Muscle layer of duodenum (tissue), 2 donors: ENCODE data around the gene KIF1A.
"Not testable (repeated sequence)": the region's sequence is repeated elsewhere in the genome, so short reads cannot be mapped to it uniquely, and the experiment has no call there.

Experiments used
- H3K27ac ChIP-seq: one replicate; pipeline ENCODE4 v1.7.0; 2013; ENCODE audit warnings: mild to moderate bottlenecking, low read length
- H3K27me3 ChIP-seq: one replicate; pipeline ENCODE4 v1.7.0; 2013; ENCODE audit warnings: low read depth, mild to moderate bottlenecking, control low read depth, low read length
- H3K36me3 ChIP-seq, 2 donors: one replicate each; pipeline ENCODE4 v1.7.0; 2013; ENCODE audit warnings: low read length in 2 of 2, control low read depth in 1 of 2, mild to moderate bottlenecking in 1 of 2; ENCODE audit not compliant: insufficient read depth in 2 of 2, control insufficient read depth in 1 of 2
- H3K4me1 ChIP-seq, 2 donors: one replicate each; pipeline ENCODE4 v1.7.0; 2013; ENCODE audit warnings: low read length in 2 of 2, mild to moderate bottlenecking in 2 of 2, control low read depth in 1 of 2, moderate library complexity in 1 of 2; ENCODE audit not compliant: insufficient read depth in 2 of 2, control insufficient read depth in 1 of 2
- H3K4me3 ChIP-seq, 2 donors: one replicate each; pipeline ENCODE4 v1.7.0; 2013; ENCODE audit warnings: low read length in 2 of 2, low read depth in 1 of 2, mild to moderate bottlenecking in 1 of 2
- H3K9me3 ChIP-seq, 2 donors: one replicate each; pipeline ENCODE4 v1.7.0; 2013; ENCODE audit warnings: low read length in 2 of 2, control low read depth in 1 of 2, mild to moderate bottlenecking in 1 of 2; ENCODE audit not compliant: control insufficient read depth in 1 of 2
- donor health status: healthy.

KIF1A gene

DNA sequence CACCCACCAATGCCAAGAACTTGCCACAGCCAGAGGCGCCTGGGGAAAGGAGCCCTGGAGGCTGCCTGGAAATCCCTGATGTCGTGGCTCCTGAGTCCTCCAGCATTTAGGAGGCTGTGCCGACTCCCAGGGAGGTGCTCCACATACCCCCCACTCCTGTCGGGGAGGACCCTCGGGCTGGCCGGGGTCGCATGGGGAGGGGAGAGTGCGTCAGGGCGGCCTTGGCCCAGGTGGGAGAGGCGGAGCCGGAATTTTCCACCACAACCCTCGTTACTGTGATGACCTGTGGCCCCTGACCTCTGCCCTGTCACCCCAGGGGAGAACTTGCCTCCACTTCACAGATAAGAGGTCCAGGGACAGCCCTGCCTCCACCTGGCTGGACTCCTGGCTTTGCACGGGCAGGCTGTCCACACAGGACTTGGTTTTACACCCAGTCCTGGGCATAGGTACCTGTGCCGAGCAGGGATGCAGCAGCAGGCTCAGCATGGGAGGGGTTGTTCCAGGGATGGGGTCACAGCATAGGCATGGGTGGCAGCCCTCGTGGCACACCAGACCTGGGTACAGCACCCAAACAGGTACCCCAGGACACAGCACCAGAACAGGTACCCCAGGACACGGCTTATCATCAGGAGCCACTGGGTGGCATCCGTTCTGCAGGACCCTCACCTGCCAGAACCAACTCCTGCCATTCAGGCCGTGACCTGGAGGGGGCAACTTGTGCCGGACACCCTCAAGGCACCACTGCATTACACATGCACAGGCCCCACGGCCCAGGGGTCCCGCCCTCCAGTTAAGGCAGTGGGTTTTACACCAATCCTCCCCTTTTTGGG lies 36.3 kb upstream of the KIF1A start:
- Histone ChIP-seq H3K4me3 (no peak overlapping the region), H3K27ac (no peak overlapping the region), H3K27me3 (no peaks in the 10 kb centered on the region), H3K36me3 (no peaks in the 10 kb centered on the region), H3K9me3 (no peaks in the 10 kb centered on the region), H3K4me1 (no peaks in the 10 kb centered on the region)

DNA sequence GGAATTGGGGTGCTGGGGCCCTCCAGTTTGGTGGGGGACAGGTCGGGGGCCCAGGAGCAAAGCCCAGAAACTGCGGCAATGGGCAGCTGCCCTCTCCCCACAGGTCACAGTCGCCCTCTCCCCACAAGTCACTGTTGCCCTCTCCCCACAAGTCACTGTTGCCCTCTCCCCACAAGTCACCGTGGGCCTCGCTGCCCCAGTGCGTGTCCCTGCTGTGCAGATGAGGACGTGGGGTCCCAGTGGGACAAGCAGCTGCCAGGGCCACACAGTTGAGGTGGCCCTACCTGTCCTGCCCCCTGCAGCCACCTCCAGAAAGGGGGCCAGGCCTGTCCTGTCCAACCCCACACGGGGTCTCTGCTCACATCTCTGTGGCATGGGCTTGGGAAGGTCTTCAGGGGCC lies 35.7 kb upstream of the KIF1A start:
- Histone ChIP-seq H3K4me1 (no peaks in the 10 kb centered on the region), H3K4me3 (no peak overlapping the region), H3K9me3 (no peaks in the 10 kb centered on the region), H3K27me3 (no peaks in the 10 kb centered on the region), H3K36me3 (no peaks in the 10 kb centered on the region), H3K27ac (no peak overlapping the region)

DNA sequence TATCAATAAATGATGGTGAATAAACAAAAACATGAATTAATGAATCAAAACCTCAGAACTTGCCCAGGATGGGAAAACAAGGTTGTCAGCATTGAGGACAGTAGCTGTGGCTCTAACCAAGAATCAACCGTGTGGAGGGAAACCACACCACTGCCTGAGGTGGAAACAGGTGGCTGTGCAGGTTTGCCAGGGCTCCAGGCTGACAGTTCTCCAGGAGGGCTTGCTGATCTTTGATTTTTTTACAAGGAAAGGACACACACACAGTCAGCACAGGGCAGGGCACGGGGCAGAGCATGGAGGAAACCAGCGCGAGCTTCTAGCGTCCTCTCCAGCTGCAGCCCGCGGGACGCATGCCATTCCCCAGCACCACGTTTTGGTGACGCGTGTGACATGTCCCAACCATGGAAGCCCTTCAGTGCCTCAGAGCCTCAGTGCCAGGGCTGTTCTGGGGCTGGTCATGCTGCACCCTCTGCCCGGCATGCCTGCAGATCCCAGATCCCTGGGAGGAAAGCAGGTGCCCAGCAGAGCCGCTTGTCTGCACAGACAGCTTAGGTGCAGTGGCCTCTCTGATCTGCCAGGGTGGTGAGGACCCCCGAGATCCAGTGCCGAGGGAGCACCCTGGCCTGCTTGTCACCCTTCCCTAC lies 32.8 kb upstream of the KIF1A start:
- Histone ChIP-seq H3K9me3 (no peaks in the 10 kb centered on the region), H3K27ac (no peak overlapping the region), H3K27me3 (no peaks in the 10 kb centered on the region), H3K36me3 (no peaks in the 10 kb centered on the region), H3K4me3 (no peak overlapping the region), H3K4me1 (no peaks in the 10 kb centered on the region)

DNA sequence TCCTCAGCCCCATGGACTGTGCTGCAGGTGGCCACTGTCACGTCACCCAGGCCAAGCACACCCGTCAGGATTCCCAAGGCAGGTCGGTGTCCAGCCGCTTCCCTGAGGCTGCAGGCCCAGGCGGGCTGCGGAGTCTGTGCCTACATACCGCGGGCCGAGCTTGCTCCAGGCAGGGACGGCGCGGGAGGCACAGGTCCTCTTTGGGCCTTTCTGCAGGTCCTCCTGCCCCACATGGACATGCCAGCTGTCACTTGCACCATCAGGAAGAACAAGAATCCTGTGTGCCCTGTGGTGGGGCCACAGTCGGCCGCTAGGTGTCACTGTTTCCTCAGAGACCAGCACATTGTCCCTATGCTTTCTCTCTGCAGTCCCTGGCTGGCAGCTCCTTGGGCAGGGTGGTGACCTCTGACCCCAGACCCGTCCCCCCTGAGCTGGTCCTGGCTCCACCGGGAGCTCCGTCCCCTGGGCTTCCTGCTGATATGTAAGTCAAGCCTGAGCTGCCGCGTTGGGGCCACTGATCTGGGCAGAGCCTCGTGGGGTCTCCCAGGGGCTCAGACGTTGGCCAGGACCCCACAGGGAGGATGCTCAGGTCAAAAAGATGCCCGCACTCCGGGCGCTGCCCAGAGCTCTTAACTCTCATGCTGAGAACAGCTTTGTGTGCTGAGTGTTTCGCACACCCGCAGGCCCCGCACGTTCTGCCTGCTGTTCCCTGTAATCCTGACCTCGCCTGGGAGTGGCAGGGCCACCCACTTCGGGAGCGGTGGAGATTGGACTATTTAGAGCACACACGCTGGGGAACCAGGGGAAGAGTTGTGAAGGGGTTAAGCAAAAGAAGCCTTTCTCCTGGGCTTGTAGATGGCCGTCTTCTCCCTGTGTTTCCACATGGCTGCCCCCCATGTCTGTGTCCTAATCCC lies 31.3 kb upstream of the KIF1A start:
- Histone ChIP-seq H3K4me1 (no peaks in the 10 kb centered on the region), H3K4me3 (no peak overlapping the region), H3K27me3 (no peaks in the 10 kb centered on the region), H3K9me3 (no peaks in the 10 kb centered on the region), H3K36me3 (no peaks in the 10 kb centered on the region), H3K27ac (no peak overlapping the region)

DNA sequence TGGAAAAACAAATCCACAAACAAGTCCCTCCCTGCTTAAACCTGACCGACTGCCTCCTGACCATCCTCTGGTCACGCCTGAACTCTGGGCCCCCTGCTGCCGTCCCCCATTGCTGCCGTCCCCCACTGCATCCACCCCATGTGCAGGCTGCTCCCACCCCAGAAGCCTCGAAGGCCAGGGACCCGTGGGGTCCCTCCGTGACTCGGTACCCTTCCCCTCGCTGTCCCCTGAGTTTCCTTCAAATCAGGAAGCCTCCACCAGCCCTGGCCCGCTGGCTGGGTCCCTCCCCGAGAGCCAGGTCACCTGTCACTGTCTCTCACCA lies 30.7 kb upstream of the KIF1A start:
- Histone ChIP-seq H3K4me1 (no peaks in the 10 kb centered on the region), H3K27me3 (no peaks in the 10 kb centered on the region), H3K9me3 (no peaks in the 10 kb centered on the region), H3K36me3 (no peaks in the 10 kb centered on the region), H3K4me3 (no peak overlapping the region), H3K27ac (no peak overlapping the region)

DNA sequence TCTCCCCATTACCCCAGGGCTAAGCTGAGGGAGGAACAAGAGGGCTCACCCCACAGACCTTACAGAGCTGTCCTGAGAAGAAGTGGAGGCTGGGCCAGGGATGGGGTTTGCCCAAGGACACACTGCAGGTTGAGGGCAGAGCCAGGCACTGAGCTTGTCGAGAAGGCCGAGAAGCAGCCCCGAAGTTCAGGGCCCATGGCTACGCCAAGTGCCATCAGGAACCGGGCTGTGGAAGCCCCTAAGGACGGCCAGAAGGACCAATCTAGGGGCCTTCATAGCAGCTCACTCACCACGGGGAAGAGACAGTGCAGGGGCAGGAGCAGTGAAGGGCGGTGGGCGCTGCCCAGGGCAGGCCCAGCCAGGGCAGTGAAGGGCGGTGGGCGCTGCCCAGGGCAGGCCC lies 30.0 kb upstream of the KIF1A start:
- H3K27ac ChIP-seq: no peak overlapping the region
- H3K4me3 ChIP-seq: no peak overlapping the region
- no peaks in the 10 kb centered on the region for H3K36me3 ChIP-seq
- H3K4me1 ChIP-seq: no peaks in the 10 kb centered on the region
- no peaks in the 10 kb centered on the region for H3K27me3 ChIP-seq
- H3K9me3 ChIP-seq: no peaks in the 10 kb centered on the region

DNA sequence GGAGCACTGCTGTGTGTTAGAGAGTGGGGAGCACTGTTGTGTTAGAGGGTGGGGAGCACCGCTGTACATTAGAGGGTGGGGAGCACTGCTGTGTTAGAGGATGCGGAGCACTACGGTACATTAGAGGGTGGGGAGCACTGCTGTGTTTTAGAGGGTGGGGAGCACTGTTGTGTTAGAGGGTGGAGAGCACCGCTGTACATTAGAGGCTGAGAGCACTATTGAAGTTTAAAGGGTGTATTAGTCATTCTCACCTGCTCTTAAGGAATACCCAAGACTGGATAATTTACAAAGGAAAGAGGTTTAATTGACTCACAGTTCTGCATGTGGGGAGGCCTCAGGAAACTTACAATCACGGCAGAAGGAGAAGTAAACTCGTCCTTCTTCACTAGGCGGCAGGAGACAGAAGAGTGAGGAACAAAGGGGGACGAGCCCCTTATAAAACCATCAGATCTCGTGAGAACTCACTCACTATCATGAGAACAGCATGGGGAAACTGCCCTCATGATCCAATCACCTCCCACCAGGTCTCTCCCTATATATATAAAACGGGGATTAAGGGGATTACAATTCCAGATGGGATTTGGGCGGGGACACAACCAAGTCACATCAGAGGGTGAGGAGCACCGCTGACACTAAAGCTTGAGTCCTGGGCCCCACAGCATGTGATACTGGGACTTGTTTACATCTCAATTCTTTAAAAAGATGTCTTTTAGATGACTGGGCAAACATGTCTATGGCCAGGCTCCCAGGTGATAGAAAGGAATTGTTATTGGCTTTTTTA lies 29.1 kb upstream of the KIF1A start:
- no peaks in the 10 kb centered on the region for H3K36me3 ChIP-seq
- no peak overlapping the region for H3K27ac ChIP-seq
- no peaks in the 10 kb centered on the region for H3K27me3 ChIP-seq
- H3K4me3 ChIP-seq: no peak overlapping the region
- no peaks in the 10 kb centered on the region for H3K4me1 ChIP-seq
- no peaks in the 10 kb centered on the region for H3K9me3 ChIP-seq

DNA sequence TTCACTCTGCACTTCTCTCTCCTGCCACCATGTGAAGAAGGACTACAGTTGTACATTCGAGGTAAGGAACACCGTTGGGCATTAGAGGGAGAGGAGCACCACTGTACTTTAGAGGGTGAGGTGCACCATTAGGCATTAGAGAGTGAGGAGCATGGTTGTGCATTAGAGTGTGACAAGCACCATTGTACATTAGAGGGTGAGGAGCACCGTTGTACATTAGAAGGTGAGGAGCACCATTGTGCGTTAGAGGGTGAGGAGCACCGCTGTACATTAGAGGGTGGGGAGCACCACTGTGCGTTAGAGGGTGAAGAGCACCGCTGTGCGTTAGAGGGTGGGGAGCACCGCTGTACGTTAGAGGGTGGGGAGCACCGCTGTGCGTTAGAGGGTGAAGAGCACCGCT lies 27.8 kb upstream of the KIF1A start:
- no peaks in the 10 kb centered on the region for H3K36me3 ChIP-seq
- H3K4me1 ChIP-seq: no peaks in the 10 kb centered on the region
- no peaks in the 10 kb centered on the region for H3K9me3 ChIP-seq
- H3K4me3 ChIP-seq: no peak overlapping the region
- H3K27ac ChIP-seq: no peak overlapping the region
- no peaks in the 10 kb centered on the region for H3K27me3 ChIP-seq

DNA sequence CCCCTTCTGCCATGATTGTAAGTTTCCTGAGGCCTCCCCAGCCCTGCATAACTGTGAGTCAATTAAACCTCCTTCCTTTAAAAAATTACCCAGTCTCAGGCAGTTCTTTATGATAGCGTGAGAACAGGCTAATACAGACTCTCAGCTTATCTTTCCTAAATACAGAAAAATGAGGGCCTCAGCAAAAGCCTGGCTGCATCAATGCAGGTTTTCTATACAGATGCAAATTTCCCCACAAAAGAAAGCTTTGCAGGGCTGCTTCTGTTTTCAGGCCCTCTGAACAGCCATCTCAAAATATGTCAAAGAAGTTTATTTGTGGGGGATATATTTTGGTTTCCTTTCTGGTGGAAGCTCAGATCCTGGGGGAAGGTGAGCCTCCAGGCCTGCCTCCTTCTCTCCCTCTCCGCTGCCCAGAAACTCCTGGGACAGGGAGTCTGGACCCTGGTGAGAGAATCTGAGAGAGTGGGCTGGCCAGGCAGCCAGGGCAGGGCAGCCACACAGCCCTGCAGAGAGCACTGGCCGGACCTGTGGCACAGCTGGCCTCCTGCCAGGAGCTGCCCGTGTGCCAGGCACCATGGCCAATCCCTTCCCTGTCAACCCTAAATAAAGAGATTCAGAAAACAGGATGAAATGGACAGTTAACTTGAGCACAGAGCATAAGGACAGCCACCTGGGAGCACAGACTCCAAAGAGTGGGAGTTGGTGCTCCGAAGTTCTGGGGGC lies 27.0 kb upstream of the KIF1A start:
- Histone ChIP-seq H3K27me3 (no peaks in the 10 kb centered on the region), H3K9me3 (no peaks in the 10 kb centered on the region), H3K27ac (no peak overlapping the region), H3K4me3 (no peak overlapping the region), H3K36me3 (no peaks in the 10 kb centered on the region), H3K4me1 (no peaks in the 10 kb centered on the region)

DNA sequence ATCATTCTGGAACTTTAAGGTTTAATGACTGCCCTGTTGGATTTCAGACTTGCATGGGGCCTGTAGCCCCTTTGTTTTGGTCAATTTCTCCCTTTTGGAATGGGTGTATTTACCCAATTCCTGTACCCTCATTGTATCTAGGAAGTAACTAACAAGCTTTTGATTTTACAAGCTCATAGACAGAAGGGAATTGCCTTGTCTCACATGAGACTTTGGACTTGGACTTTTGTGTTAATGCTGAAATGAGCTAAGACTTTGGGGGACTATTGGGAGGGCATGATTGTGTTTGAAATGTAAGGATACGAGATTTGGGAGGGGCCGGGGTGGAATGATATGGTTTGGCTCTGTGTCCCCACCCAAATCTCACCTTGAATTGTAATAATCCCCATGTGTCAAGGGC lies 26.3 kb upstream of the KIF1A start:
- not testable (repeated sequence) for H3K4me3 ChIP-seq, H3K27ac ChIP-seq, H3K27me3 ChIP-seq, H3K36me3 ChIP-seq, H3K9me3 ChIP-seq, H3K4me1 ChIP-seq
